GM21737 (cell line): Measurements from ENCODE around the gene CLIP3.
"Not testable (repeated sequence)": the region's sequence is repeated elsewhere in the genome, so short reads cannot be mapped to it uniquely, and the experiment has no call there.

Source experiments
- ATAC-seq: cut with Tn5 transposase; IDR thresholded peaks from one replicate; pipeline ENCODE4 v1.9.1; 2021; ENCODE audit warnings: mild to moderate bottlenecking, moderate library complexity; ENCODE audit not compliant: unreplicated experiment

The CLIP3 gene

GRCh38 chr19:36049080-36049698, 16.5 kb upstream of the CLIP3 start:
- ATAC-seq: no peak

- ATAC-seq: no peak
Measured at GRCh38 chr19:36047835-36048234, 15.2 kb upstream of the CLIP3 start.

GRCh38 chr19:36046443-36047050, 13.9 kb upstream of the CLIP3 start:
- no peak for ATAC-seq

- no peak for ATAC-seq
Measured at GRCh38 chr19:36043952-36044351, 11.3 kb upstream of the CLIP3 start.

- no peak for ATAC-seq
Measured at GRCh38 chr19:36041831-36042230, 9.2 kb upstream of the CLIP3 start.

- ATAC-seq: not testable (repeated sequence)
Measured at GRCh38 chr19:36041092-36041491, 8.4 kb upstream of the CLIP3 start.

- ATAC-seq: no peak
Measured at GRCh38 chr19:36040495-36040894, 7.8 kb upstream of the CLIP3 start.

GRCh38 chr19:36031308-36031707, 1.4 kb downstream of the CLIP3 start:
- no peak for ATAC-seq

GRCh38 chr19:36030264-36031148, 2.2 kb downstream of the CLIP3 start:
- no peak for ATAC-seq

- ATAC-seq: no peak
Measured at GRCh38 chr19:36028313-36029041, 4.2 kb downstream of the CLIP3 start.

GRCh38 chr19:36027696-36028095, 5.0 kb downstream of the CLIP3 start:
- ATAC-seq: no peak

GRCh38 chr19:36026091-36026876, 6.4 kb downstream of the CLIP3 start:
- no peak for ATAC-seq

GRCh38 chr19:36025541-36025940, 7.1 kb downstream of the CLIP3 start:
- ATAC-seq: no peak

GRCh38 chr19:36023432-36023831, 9.2 kb downstream of the CLIP3 start:
- ATAC-seq: no peak

GRCh38 chr19:36019061-36019670, 13.5 kb downstream of the CLIP3 start:
- no peak for ATAC-seq

- ATAC-seq: peak; percentile 89
Measured at GRCh38 chr19:36014012-36014924, 18.4 kb downstream of the CLIP3 start, which contains the start of gene ALKBH6. ALKBH6 (minus strand) TSS chr19:36014213; CDS start chr19:36013397, 816 bp downstream.

GRCh38 chr19:36013280-36014011, 19.2 kb downstream of the CLIP3 start:
- no peak for ATAC-seq

GRCh38 chr19:36010402-36010801, 22.3 kb downstream of the CLIP3 start:
- no peak for ATAC-seq
